Measurements from ENCODE around the gene TMCO4.
A peak's percentile ranks its signal among the peaks of the same experiment; 100 is the strongest.
"Not testable (repeated sequence)": the region's sequence is repeated elsewhere in the genome, so short reads cannot be mapped to it uniquely, and the experiment has no call there.

The TMCO4 gene

GRCh38 chr1:19819701-19820100, 20.0 kb upstream of the TMCO4 start:
- no peak for DNase-seq (ENCODE audit: low spot score in 2 of 2)
- H3K9me3 Mint-ChIP-seq: no peaks in the 10 kb centered on the region
- no peak for ATAC-seq (ENCODE audit: low read depth)
- H3K27ac Mint-ChIP-seq: no peak overlapping the region
- no peak overlapping the region for H3K4me3 Mint-ChIP-seq
- H3K36me3 Mint-ChIP-seq: no peaks in the 10 kb centered on the region
- peaks cover 10% of the 10 kb centered on the region for H3K27me3 Mint-ChIP-seq
- H3K4me1 Mint-ChIP-seq: no peaks in the 10 kb centered on the region

- DNase-seq (ENCODE audit: low spot score in 2 of 2) (no peak), ATAC-seq (ENCODE audit: low read depth) (no peak)
- Mint-ChIP-seq H3K36me3 (no peaks in the 10 kb centered on the region), H3K9me3 (no peaks in the 10 kb centered on the region), H3K4me1 (peaks cover 3% of the 10 kb centered on the region), H3K27me3 (peaks cover 14% of the 10 kb centered on the region), H3K4me3 (no peak overlapping the region), H3K27ac (no peak overlapping the region)
Observed at GRCh38 chr1:19818324-19818723, 18.6 kb upstream of the TMCO4 start.

GRCh38 chr1:19817160-19817559, 17.4 kb upstream of the TMCO4 start:
- H3K36me3 Mint-ChIP-seq: no peaks in the 10 kb centered on the region
- H3K27me3 Mint-ChIP-seq: peaks cover 12% of the 10 kb centered on the region
- DNase-seq (ENCODE audit: low spot score in 2 of 2) (no peak), ATAC-seq (ENCODE audit: low read depth) (no peak)
- H3K4me1 Mint-ChIP-seq: peaks cover 3% of the 10 kb centered on the region
- no peak overlapping the region for H3K4me3 Mint-ChIP-seq
- H3K9me3 Mint-ChIP-seq: no peaks in the 10 kb centered on the region
- no peak overlapping the region for H3K27ac Mint-ChIP-seq

- not testable (repeated sequence) for DNase-seq (ENCODE audit: low spot score in 2 of 2); H3K36me3 Mint-ChIP-seq; ATAC-seq (ENCODE audit: low read depth); H3K9me3 Mint-ChIP-seq; H3K4me1 Mint-ChIP-seq; H3K27me3 Mint-ChIP-seq; H3K27ac Mint-ChIP-seq; H3K4me3 Mint-ChIP-seq
Observed at GRCh38 chr1:19816737-19817086, 17.0 kb upstream of the TMCO4 start.

GRCh38 chr1:19815801-19816736, 16.4 kb upstream of the TMCO4 start:
- Mint-ChIP-seq H3K36me3 (no peaks in the 10 kb centered on the region), H3K27ac (no peak overlapping the region), H3K27me3 (peaks cover 8% of the 10 kb centered on the region), H3K9me3 (no peaks in the 10 kb centered on the region), H3K4me1 (peaks cover 3% of the 10 kb centered on the region), H3K4me3 (no peak overlapping the region)
- ATAC-seq (ENCODE audit: low read depth) (peak; percentile 50), DNase-seq (ENCODE audit: low spot score in 2 of 2) (no peak)

GRCh38 chr1:19814681-19815503, 15.2 kb upstream of the TMCO4 start, which contains the start of gene RNF186:
Gene RNF186, minus strand, starts transcription at chr1:19815283. Its CDS starts 182 bp downstream, at chr1:19815101.
- peaks cover 3% of the 10 kb centered on the region for H3K4me1 Mint-ChIP-seq

GRCh38 chr1:19814244-19814661, 14.5 kb upstream of the TMCO4 start:
- Mint-ChIP-seq H3K27me3 (peaks cover 6% of the 10 kb centered on the region), H3K4me3 (no peak overlapping the region), H3K9me3 (no peaks in the 10 kb centered on the region), H3K36me3 (no peaks in the 10 kb centered on the region), H3K4me1 (peaks cover 3% of the 10 kb centered on the region), H3K27ac (no peak overlapping the region)
- DNase-seq (ENCODE audit: low spot score in 2 of 2) (no peak), ATAC-seq (ENCODE audit: low read depth) (no peak)

More at GRCh38 chr1:19814681-19815503, 15.2 kb upstream of the TMCO4 start, which contains the start of gene RNF186:
- no peak for DNase-seq (ENCODE audit: low spot score in 2 of 2)
- H3K36me3 Mint-ChIP-seq: no peaks in the 10 kb centered on the region
- peaks cover 6% of the 10 kb centered on the region for H3K27me3 Mint-ChIP-seq
- H3K27ac Mint-ChIP-seq: no peak within 1 kb of the TSS
- no peak within 1 kb of the TSS for H3K4me3 Mint-ChIP-seq
- no peaks in the 10 kb centered on the region for H3K9me3 Mint-ChIP-seq
- no peak for ATAC-seq (ENCODE audit: low read depth)

GRCh38 chr1:19813643-19813960, 13.9 kb upstream of the TMCO4 start:
- no peaks in the 10 kb centered on the region for H3K9me3 Mint-ChIP-seq
- no peak overlapping the region for H3K27ac Mint-ChIP-seq
- DNase-seq (ENCODE audit: low spot score in 2 of 2): no peak
- H3K4me1 Mint-ChIP-seq: peaks cover 3% of the 10 kb centered on the region
- H3K27me3 Mint-ChIP-seq: peaks cover 6% of the 10 kb centered on the region
- no peak for ATAC-seq (ENCODE audit: low read depth)
- no peaks in the 10 kb centered on the region for H3K36me3 Mint-ChIP-seq
- H3K4me3 Mint-ChIP-seq: no peak overlapping the region

GRCh38 chr1:19812875-19813642, 13.3 kb upstream of the TMCO4 start:
- H3K4me3 Mint-ChIP-seq: no peak overlapping the region

GRCh38 chr1:19811206-19811851, 11.6 kb upstream of the TMCO4 start:
- H3K4me1 Mint-ChIP-seq: peaks cover 3% of the 10 kb centered on the region
- H3K27me3 Mint-ChIP-seq: peaks cover 4% of the 10 kb centered on the region
- H3K4me3 Mint-ChIP-seq: no peak overlapping the region
- no peak overlapping the region for H3K27ac Mint-ChIP-seq
- no peak for DNase-seq (ENCODE audit: low spot score in 2 of 2)
- no peaks in the 10 kb centered on the region for H3K36me3 Mint-ChIP-seq
- no peaks in the 10 kb centered on the region for H3K9me3 Mint-ChIP-seq
- peak; percentile 51 for ATAC-seq (ENCODE audit: low read depth)

More at GRCh38 chr1:19812875-19813642, 13.3 kb upstream of the TMCO4 start:
- peaks cover 3% of the 10 kb centered on the region for H3K4me1 Mint-ChIP-seq
- ATAC-seq (ENCODE audit: low read depth): no peak
- peaks cover 6% of the 10 kb centered on the region for H3K27me3 Mint-ChIP-seq
- H3K9me3 Mint-ChIP-seq: no peaks in the 10 kb centered on the region
- H3K36me3 Mint-ChIP-seq: no peaks in the 10 kb centered on the region
- no peak for DNase-seq (ENCODE audit: low spot score in 2 of 2)
- no peak overlapping the region for H3K27ac Mint-ChIP-seq

GRCh38 chr1:19809044-19809750, 9.5 kb upstream of the TMCO4 start:
- no peak for ATAC-seq (ENCODE audit: low read depth)
- Mint-ChIP-seq H3K36me3 (no peaks in the 10 kb centered on the region), H3K4me3 (no peak overlapping the region), H3K27ac (no peak overlapping the region), H3K4me1 (peaks cover under 1% of the 10 kb centered on the region), H3K9me3 (no peaks in the 10 kb centered on the region), H3K27me3 (peaks cover 3% of the 10 kb centered on the region)
- no peak for DNase-seq (ENCODE audit: low spot score in 2 of 2)

- DNase-seq (ENCODE audit: low spot score in 2 of 2) (no peak), ATAC-seq (ENCODE audit: low read depth) (no peak)
- Mint-ChIP-seq H3K27ac (no peak overlapping the region), H3K27me3 (peaks cover 2% of the 10 kb centered on the region), H3K9me3 (no peaks in the 10 kb centered on the region), H3K36me3 (no peaks in the 10 kb centered on the region), H3K4me1 (no peaks in the 10 kb centered on the region), H3K4me3 (no peak overlapping the region)
Observed at GRCh38 chr1:19808351-19808750, 8.6 kb upstream of the TMCO4 start.

- H3K27me3 Mint-ChIP-seq: peaks cover 2% of the 10 kb centered on the region
- no peak overlapping the region for H3K4me3 Mint-ChIP-seq
- H3K36me3 Mint-ChIP-seq: no peaks in the 10 kb centered on the region
- no peaks in the 10 kb centered on the region for H3K9me3 Mint-ChIP-seq
- H3K27ac Mint-ChIP-seq: no peak overlapping the region
- ATAC-seq (ENCODE audit: low read depth): no peak
- H3K4me1 Mint-ChIP-seq: peaks cover 2% of the 10 kb centered on the region
- DNase-seq (ENCODE audit: low spot score in 2 of 2): no peak
Observed at GRCh38 chr1:19804831-19805251, 5.1 kb upstream of the TMCO4 start.
